Measurements from ENCODE around the gene RHOC.

DNA sequence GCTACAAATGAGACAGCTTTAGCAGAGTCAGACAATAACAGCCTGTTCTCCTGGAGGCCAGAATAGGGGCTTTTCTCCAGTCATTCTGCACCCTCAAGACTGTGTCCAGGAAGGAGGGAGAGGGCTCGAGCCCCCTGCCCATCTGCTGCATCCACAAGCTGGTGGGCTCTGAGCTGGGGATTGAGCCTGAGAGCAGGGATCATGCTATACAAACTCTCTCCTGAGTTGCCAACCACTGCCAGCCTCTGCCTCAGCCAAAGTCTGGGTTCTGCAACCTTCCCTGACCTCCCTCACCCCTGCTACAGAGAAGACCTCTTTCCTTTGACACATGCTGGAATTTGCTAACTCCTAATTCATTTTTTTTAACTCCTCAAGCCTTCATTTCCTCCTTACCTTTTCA is 23.0 kb upstream of the RHOC start:
- TF ChIP-seq, protein P1, sequence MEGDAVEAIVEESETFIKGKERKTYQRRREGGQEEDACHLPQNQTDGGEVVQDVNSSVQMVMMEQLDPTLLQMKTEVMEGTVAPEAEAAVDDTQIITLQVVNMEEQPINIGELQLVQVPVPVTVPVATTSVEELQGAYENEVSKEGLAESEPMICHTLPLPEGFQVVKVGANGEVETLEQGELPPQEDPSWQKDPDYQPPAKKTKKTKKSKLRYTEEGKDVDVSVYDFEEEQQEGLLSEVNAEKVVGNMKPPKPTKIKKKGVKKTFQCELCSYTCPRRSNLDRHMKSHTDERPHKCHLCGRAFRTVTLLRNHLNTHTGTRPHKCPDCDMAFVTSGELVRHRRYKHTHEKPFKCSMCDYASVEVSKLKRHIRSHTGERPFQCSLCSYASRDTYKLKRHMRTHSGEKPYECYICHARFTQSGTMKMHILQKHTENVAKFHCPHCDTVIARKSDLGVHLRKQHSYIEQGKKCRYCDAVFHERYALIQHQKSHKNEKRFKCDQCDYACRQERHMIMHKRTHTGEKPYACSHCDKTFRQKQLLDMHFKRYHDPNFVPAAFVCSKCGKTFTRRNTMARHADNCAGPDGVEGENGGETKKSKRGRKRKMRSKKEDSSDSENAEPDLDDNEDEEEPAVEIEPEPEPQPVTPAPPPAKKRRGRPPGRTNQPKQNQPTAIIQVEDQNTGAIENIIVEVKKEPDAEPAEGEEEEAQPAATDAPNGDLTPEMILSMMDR (IDR thresholded peaks at IDR 0.05), result no peak
- TF ChIP-seq POLR2A (IDR thresholded peaks at IDR 0.05), result no peak
